GM19099 (cell line): ENCODE results near the gene CPVL.

Experiments
- POLR2A ChIP-seq: IDR thresholded peaks from 3 replicates; pipeline ENCODE4 v1.6.1; 2011; ENCODE audit warnings: low read depth; ENCODE audit not compliant: insufficient read length; ENCODE audit errors: extremely low read depth

CPVL gene

DNA sequence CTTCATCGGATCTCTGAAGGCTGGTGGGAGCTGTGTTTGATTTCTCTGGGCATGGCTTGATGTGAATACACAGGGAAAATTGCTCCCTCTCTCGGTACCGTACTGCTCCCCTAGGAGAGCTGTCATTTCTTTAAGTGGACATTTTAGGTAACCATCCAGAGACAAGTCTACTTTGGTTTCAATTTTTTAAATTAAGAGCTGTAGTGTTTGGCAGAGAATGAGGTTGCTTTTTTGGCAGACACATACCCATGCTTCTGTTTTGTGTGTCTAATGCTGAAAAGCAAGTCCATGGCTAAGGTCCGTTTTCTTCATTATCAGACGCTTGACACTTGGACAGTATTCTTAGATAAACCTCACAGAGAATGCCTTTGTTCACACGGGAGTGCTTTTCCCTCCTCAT lies 127.0 kb downstream of the CPVL start:
- TF ChIP-seq POLR2A, result no peak

DNA sequence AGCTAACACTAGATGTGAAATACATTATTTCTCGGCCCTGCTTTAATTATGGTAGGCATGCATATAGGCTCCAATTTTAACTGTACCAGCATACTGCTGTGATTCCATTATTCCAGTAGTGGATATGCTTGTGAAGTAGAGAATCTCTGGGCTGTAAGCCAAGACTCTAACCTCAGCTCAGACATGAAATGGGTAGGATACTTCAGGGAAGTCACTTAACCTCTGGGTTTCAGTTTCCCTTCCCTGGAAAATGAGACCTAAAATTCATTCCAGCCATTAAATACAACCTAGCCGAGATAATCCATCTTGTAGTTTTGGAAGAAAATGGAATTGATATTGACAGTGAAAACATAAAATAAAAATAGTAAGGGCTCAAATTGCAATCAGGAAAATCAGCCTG lies 128.6 kb downstream of the CPVL start:
- TF ChIP-seq POLR2A, result no peak

DNA sequence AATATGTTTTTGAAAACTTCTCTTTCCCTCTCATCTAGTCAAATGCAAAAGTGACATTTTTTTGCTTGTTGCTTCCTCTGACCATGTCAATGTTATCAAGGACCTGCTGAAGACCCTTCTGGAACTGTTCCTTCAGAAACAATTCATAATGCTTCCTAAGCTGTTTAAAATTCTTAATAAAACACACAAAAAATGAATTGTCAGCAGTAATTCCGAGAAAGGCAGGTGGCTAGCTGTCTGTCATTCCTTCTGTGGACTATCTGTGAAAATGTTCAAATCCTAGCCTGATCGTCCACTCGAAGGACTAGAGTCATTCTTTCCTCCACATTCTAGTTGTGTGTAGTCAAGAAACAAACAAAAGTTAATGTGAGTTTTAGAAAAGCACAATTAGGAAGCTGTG lies 131.6 kb downstream of the CPVL start:
- no peak for TF ChIP-seq POLR2A

DNA sequence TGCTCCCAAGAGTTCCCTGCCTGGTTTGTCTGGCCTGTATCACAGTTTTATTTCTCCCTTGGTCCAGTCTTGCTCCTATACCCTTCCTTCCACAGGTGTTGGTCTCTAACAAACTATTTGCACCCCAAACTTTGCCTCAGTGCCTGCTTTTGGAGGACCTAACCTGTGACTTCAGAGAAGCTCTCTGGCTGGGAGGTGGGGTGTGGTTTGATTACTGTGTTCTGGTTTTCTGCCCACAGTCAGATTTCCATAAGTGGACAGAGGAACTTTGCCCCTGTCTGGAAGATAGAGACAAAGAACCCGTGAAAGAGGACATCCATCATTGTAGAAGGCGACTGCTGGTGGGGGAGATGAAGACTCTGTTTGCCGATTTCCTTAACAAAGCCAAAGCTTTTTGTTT lies 132.4 kb downstream of the CPVL start:
- no peak for TF ChIP-seq POLR2A

DNA sequence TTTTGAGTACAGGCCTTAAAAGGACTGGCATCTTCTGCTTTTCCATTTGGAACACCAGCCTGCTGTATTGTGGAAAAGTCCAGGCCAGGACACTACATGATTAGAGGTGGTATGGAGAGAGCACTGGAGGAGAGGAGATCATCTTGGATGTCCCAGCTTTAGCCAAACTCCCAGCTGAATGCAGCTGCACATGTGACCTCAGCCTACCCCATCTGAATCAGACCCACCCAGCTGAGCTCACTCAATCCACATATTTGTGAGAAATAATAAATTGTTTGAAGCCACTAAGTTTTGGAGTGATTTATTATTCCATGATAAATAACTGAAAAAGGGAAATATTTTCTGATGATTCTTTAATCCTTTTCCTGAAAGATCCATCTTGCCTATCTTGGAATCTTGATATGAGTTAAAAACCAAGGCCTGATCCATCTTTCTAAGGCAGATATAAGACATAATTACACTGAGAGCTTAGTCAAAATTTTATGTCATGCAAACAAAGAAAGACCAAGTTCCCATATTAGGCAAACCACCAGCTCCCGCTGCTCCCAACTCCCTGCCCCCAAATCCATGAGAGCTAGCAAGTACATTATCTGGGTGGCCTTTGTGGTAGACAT lies 133.1 kb downstream of the CPVL start:
- TF ChIP-seq POLR2A, result no peak

DNA sequence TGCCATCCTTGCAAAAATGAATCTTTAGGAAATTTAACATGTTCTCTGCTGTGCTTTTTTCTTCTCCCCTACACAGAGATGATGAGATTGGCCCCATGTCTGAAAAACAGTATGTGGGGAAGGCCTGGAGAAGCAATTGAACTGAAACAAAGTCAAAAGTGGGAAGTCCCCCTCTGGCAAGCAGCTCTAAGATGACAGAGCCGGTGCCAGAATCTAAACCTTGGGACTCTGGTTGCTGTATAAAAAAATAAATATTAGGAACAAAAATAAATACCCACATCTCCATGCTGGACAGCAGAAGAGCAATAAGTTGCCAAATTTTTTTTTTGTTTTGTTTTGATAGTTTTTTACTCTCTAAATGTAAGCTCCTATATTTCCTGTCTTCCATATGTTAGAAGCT lies 136.4 kb downstream of the CPVL start:
- no peak for TF ChIP-seq POLR2A

DNA sequence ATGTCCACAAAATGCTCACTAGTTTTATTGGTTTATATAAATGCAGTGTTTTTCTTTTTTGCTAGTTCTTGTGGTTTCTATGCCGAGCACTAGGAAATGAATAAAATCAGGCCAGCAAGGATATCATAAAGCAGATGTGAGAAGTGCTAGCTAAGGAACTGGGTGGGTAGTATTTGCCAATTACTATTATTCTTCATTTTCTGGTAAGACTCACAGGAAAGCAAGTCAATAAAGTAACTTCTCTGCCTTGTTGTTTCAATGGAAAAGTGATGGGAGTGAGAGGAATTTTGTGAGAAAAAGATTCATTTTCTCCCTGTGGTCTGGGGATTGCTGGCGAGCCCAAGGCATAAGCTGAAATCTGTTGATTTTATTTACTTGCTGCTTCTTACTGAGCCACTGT lies 137.7 kb downstream of the CPVL start:
- TF ChIP-seq POLR2A, result no peak

DNA sequence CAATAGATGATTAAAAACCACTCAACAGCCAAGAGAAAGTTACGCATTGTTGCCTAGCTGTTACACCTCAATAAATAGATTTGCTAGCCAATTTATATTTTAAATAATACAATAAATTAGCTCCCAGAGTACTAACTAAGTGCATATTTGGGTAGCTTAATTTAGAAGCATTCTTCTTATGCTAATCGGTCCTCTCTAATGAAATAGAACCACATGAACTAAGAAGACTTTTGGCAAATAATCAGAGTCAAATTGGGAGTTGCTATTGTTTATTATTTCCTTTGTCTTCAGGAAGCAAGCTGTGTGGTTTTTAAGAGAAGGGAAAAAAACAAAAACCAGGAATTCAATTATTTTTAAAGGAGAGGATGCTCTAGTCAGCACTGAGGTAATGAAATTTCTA lies 139.2 kb downstream of the CPVL start:
- no peak for TF ChIP-seq POLR2A

DNA sequence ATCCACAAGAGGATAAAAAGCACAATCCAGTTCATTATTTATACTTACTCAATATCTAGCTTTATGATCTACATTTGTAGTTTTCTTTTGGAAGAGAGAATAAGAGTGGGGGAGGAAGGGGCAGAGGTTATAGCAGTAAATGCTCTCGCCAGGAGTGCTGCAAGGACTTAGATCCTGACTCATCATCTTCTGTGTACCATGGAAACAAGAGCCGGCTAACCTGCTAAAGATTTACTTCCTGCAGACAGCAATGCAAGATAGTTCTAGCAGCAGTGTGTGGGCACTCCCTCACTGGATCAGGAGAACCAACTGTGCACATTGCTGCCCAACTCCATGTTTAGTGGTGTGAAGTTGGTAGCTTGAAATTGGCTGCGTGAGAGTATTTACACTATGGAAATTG lies 140.5 kb downstream of the CPVL start:
- TF ChIP-seq POLR2A, result no peak

DNA sequence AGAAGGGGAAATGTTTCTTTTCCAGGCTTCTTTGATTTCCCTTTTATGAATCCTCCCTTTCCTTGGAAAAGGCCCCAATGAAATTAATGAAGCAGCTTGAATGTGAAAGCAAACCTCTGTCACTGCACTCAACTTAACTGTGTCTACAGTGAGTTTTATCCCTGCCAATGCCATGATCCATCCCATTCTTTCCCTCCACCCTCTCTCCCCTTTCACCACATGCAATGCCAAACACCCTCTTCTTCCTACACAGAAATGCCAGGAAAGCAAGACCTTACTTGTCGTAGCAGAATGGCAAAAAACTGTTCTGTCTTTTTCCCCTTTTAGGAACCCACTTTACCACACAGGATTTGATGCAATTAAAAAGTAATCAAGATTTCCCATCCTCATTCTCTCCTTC lies 140.9 kb downstream of the CPVL start:
- no peak for TF ChIP-seq POLR2A

DNA sequence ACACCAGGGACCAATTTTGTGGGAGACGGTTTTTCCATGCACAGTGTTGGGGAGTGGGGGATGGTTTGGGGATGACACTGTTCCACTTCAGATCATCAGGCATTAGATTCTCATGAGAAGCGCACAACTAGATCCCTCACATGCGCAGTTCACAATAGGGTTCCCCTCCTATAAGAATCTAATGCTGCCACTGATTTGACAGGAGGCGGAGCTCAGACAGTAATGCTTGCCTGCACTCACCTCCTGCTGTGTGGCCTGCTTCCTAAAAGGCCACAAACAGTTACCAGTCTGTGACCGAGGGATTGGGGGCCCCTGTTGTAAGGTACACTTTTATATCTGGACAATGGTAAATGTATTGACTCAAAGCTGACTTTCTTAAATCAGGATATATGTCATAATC lies 142.6 kb downstream of the CPVL start:
- TF ChIP-seq POLR2A, result no peak

DNA sequence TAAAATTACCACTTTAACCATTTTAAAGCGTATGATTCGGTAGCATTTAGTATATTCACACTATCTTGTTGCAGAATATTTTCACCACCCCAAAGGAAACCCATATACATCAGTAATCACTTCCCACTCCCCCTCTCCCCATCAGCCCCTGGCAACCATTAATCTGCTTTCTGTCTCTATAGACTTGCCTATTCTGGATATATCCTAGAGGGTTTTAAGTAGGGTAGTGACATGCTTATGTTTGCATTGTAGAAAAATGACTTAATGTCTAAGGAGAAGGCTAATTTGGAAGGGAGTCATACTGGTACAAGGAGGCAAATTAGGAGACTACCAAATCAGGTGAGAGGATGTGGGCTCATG lies 145.6 kb downstream of the CPVL start:
- TF ChIP-seq POLR2A, result no peak

DNA sequence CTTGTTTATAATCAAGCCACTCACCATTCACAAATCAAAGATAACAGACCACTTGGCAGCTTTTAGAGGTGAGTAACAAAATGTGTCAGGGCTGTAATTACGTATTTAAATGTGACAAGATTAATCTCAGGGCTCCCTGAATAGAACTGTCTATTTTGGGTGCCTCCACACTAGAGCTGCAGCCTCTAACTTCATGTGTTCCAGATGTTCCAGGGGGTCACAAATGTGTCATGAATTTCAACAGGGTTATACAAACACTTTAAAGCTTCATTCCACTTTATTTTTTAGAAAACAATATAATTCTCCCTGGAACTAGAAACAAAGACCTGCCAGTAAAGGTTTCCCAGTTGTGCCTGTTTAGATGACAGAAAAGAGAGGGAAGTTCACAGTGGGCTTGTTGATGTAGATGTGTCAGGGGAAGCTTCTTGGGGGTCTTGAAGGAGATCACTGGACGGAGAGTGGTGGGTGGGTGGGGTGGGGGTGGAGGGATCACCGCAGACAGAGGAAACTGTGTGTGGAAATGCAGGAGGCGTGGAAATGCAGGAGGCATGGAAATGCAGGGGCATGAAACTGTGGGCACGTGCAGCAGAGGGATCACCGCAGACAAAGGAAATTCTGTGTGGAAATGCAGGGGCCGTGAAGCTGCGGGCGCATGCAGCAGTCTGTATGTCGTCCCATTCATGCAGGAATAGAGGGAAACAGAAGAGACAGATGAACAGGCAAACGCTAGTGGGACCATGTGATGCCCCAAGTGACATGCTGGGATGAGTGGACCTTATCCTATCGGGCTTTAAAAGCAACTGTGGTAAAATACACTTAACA lies 146.2 kb downstream of the CPVL start:
- TF ChIP-seq POLR2A, result no peak

DNA sequence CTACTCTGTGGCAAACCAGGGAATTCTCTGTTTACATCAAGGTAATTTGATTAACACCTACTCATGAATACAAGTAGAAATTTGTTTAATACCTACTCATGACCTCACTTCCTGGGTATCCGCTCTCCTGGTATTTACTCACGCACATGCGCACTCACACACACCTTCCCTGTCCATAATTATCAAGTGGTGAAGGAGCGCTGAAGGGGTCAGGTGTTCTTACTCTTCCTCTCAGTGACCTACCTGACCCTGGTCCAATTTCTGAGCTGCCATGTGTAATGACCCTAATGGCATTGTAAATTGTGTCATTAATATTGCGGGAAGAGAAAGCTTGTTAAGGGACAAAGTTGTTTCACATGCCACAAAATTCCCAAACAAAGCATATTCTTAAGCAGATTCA lies 146.9 kb downstream of the CPVL start:
- no peak for TF ChIP-seq POLR2A

DNA sequence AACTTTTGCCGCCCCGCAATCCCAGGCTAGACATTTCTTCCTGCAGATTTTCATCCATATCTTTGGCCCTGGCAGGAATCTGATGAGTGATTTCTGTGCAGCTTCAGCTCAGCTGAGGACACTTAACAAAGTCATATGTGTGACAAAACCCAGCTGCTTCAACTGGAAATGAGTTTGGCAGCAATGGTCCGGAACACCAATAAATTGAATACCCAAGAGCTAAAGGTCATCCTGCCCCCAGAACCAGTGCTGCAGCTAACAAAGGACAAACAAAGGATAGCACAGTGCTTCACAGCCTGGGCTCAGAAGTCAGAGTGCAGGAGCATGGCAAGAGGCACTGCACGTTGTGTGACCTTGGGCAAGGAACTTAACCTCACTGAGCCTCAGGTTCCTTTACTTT lies 148.2 kb downstream of the CPVL start:
- no peak for TF ChIP-seq POLR2A

DNA sequence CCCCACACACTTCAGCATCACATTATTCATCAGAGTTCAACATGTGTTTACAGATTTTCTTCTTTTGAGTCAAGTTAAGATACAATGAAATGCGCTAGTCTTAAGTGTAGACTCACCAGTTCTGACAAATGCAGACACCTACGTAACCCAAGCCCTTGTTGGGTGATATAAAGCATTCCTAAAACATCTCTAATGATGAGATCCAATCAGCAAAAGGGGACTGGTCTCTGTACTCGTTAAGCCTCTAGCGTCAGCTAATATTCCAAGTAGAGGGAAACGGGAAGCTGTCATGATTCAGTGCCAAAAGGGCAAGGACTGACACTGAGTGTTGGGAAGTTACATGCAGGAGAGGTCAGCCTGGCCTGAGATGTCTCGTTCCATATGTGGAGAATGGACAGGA lies 149.5 kb downstream of the CPVL start:
- TF ChIP-seq POLR2A, result no peak

DNA sequence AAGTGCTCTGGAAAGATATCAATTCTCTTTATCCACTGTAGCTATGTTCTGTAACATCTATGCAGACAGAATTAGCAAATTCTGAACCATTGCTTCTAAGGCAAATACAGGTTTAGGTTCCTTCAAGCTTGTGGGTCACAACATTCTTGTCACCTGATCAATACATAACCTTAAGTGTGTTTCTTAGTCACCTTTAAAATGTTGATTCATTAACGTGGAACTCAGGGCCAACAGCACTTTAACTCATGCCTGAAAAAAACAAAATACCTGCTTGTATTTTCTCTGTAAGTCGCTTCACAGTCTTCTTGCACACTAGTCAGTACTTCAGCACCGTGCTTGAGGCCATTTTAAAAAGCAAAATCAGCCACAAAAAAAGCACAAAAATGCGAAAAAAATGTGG lies 153.0 kb downstream of the CPVL start:
- TF ChIP-seq POLR2A, result no peak
